GM06990 (cell line): ENCODE results near the gene MRGPRE.

ENCODE experiments used
- DNase-seq: peaks from one replicate; pipeline ENCODE4 v3.0.0-alpha.2; 2011; ENCODE audit not compliant: insufficient read length; ENCODE audit errors: extremely low read depth
- H3K27me3 ChIP-seq: replicated peaks from 2 replicates; pipeline ENCODE4 v1.6.0; 2011; ENCODE audit warnings: low read length; ENCODE audit not compliant: control insufficient read depth, insufficient read depth
- H3K36me3 ChIP-seq: 2 replicates; pipeline ENCODE4 v1.5.1; 2011; ENCODE audit warnings: low read length; ENCODE audit not compliant: control insufficient read depth, insufficient read depth
- H3K4me3 ChIP-seq: replicated peaks from 2 replicates; pipeline ENCODE4 v1.5.1; 2011; ENCODE audit warnings: low read depth, mild to moderate bottlenecking, control low read depth, low read length
- CTCF ChIP-seq: IDR thresholded peaks from 2 replicates; pipeline ENCODE4 v1.5.1; 2011; ENCODE audit warnings: low read length, control low read depth, mild to moderate bottlenecking, inconsistent platforms; ENCODE audit not compliant: insufficient read depth, poor library complexity, severe bottlenecking

MRGPRE gene

DNA sequence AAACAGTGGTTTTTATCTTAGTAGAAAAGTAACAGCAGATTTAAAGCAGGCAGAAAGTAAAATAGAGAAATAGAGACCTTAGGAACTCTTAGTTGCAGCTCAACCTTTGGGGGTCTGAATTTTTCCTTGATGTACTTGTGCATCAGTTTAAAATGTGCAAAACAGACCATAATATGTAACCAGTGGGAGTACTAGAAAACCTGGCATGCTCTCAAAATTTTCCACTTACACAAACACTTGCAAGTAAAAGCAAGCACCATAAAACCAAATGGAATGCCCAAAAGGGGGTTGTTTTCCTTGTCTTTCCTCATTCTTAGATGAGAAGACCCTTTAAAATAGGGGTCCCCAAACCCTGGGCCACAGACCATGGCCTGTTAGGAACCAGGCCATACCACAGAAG, 12.9 kb upstream of the MRGPRE start:
- H3K4me3 ChIP-seq: no peak overlapping the region
- no peak for DNase-seq
- H3K36me3 ChIP-seq: no peaks in the 10 kb centered on the region
- H3K27me3 ChIP-seq: no peaks in the 10 kb centered on the region
- no peak for TF ChIP-seq CTCF

DNA sequence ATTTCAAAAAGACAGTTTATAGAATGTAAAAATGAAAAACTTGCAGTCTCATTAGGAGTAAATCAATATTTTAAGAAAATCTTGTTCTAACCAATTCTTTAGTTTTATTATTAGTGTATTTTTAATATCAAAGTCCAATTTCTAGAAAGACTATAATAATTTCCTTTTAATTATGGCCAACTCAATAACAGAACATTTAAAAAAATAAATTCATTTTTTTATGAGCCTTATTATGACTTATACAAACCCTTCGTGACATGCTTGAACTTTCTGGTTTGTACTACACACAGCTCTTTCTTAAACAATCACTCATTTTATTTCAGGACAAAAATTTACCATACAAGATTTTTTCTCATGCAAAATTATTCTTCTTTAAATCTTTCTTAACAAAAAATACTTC, 11.7 kb upstream of the MRGPRE start:
- Histone ChIP-seq H3K4me3 (no peak overlapping the region), H3K27me3 (no peaks in the 10 kb centered on the region), H3K36me3 (no peaks in the 10 kb centered on the region)
- no peak for DNase-seq
- no peak for TF ChIP-seq CTCF

DNA sequence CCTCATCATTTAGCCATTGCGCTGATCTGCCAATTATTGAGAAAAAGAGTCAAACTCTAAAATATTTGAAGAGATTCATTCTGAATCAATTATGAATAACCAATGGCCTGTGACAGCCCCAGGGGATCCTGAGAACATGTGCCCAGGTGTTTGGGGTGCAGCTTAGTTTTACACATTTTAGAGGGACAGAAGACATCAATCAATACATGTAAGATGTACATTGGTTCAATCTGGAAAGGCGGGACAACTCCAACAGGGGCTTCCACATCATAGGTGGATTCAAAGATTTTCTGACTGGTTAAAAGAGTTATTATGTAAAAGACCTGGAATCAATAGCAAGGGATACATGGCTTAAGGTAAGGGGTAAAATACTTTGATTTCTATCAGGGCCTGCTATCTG, 4.9 kb upstream of the MRGPRE start:
- no peaks in the 10 kb centered on the region; the same call in 1 of the 2 replicates for H3K27me3 ChIP-seq
- H3K4me3 ChIP-seq: no peak overlapping the region
- DNase-seq: no peak
- no peaks in the 10 kb centered on the region for H3K36me3 ChIP-seq
- TF ChIP-seq CTCF: no peak

DNA sequence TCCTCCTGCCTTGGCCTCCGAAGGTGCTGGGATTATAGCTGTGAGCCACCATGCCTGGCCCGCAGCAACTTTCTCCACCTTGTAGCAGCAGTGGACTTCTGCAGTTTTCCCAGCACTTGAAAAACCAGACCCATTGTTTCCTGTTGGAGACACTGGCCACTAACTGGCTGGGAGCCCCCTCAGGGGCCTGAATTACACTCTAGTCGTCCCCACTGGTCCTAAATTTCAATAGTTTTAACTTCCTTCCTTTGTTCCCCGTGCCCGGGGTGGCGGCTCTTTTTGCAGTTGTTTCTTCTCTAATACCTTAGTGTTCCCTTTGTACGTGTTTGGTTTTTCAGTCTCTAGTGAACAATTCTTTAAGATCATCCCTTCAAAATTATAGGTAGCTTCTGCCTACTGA, 2.6 kb upstream of the MRGPRE start:
- TF ChIP-seq CTCF: no peak
- DNase-seq: no peak
- Histone ChIP-seq H3K27me3 (no peaks in the 10 kb centered on the region; the same call in 1 of the 2 replicates), H3K4me3 (no peak overlapping the region), H3K36me3 (no peaks in the 10 kb centered on the region)

DNA sequence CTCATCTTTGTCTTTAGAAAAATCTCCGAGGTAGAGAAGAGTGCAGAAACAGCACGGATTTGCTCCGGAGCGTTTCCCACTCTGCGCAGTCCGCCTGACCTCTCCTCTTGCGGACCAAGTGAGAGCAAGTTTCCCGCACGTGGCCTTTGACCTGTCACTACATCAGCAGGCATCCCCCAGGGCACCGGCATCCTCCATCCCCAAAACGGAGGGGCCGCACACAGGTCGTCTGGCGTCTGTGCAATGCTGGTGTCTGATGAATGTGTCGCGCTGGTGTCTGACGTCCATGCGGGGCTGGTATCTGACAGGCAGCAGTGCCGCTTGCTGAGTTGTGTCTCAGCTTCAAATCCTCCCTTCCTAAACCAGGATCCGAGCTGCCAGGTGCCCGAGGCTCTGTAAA, 739 bp upstream of the MRGPRE start:
- H3K4me3 ChIP-seq: no peak overlapping the region
- no peak for TF ChIP-seq CTCF
- no peak for DNase-seq
- no peaks in the 10 kb centered on the region for H3K36me3 ChIP-seq
- no peaks in the 10 kb centered on the region; the same call in 1 of the 2 replicates for H3K27me3 ChIP-seq

DNA sequence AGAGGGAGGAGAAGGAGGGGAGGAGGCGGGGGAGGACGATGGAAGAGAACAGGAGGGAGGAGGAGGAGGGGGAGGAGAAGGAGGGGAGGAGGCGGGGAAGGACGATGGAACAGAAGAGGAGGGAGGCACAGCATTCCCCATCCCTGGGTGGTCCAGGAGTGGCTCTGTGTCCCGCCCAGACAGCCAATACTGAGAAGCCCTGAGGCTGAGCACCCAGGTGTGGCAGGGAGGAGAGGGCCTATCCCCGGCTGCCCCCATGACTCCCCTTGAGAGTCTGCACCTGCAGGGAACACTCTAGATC, 717 bp downstream of the MRGPRE start:
- no peak for DNase-seq
- H3K4me3 ChIP-seq: no peak overlapping the region
- no peaks in the 10 kb centered on the region; the same call in 1 of the 2 replicates for H3K27me3 ChIP-seq
- no peaks in the 10 kb centered on the region for H3K36me3 ChIP-seq
- TF ChIP-seq CTCF: no peak
